Esophagus muscularis mucosa (tissue), 3 donors: ENCODE results near the gene CACNA1E.

ENCODE experiments used
- POLR2A ChIP-seq: fragments of 450-650 bp; IDR thresholded peaks from one replicate; pipeline ENCODE4 v1.6.1; 2017; ENCODE audit warnings: antibody characterized with exemption, moderate library complexity, mild to moderate bottlenecking, low read depth
- TF ChIP-seq, protein P1 (sequence below), 3 experiments: fragments of 200-600 bp in 2 of 3; fragments of 450-650 bp in 1 of 3; sonication (generic) in 2 of 3; IDR thresholded peaks; one replicate each; pipeline ENCODE4 v1.5.1; 2017 to 2019; ENCODE audit warnings: antibody characterized with exemption in 3 of 3, mild to moderate bottlenecking in 2 of 3, moderate library complexity in 1 of 3

DNA sequence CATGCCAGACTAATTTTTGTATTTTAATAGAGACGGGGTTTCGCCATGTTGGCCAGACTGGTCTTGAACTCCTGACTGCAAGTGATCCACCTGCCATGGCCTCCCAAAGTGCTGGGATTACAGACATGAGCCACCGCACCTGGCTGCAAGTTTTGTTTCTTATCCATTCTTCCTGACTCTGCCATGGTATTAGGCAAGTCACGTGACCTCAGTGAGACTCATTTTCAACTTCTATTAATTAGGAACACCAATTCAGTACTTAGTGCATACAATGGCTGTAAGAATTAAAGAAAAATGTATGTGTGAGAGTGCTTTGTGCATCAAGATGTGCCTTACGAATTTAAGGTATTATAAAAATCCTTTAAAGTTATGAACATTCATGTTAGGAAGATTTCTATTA lies 111.2 kb downstream of the CACNA1E start:
- TF ChIP-seq, protein P1, sequence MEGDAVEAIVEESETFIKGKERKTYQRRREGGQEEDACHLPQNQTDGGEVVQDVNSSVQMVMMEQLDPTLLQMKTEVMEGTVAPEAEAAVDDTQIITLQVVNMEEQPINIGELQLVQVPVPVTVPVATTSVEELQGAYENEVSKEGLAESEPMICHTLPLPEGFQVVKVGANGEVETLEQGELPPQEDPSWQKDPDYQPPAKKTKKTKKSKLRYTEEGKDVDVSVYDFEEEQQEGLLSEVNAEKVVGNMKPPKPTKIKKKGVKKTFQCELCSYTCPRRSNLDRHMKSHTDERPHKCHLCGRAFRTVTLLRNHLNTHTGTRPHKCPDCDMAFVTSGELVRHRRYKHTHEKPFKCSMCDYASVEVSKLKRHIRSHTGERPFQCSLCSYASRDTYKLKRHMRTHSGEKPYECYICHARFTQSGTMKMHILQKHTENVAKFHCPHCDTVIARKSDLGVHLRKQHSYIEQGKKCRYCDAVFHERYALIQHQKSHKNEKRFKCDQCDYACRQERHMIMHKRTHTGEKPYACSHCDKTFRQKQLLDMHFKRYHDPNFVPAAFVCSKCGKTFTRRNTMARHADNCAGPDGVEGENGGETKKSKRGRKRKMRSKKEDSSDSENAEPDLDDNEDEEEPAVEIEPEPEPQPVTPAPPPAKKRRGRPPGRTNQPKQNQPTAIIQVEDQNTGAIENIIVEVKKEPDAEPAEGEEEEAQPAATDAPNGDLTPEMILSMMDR (IDR thresholded peaks at IDR 0.05): no peak
- TF ChIP-seq POLR2A: no peak
